GM21515 (cell line): ENCODE data around the gene RHBDD3.

Experiments
- ATAC-seq: cut with Tn5 transposase; IDR thresholded peaks from one replicate; pipeline ENCODE4 v1.9.1; 2021; ENCODE audit not compliant: unreplicated experiment

RHBDD3 gene

GRCh38 chr22:29269731-29270474 is 2.1 kb upstream of the RHBDD3 start:
- ATAC-seq: no peak

- ATAC-seq: no peak
Observed at GRCh38 chr22:29269230-29269604, 1.4 kb upstream of the RHBDD3 start.

GRCh38 chr22:29268511-29269229 is 889 bp upstream of the RHBDD3 start:
- ATAC-seq: peak; percentile 19

GRCh38 chr22:29267462-29267857 is 321 bp downstream of the RHBDD3 start:
- no peak for ATAC-seq

- ATAC-seq: no peak
Observed at GRCh38 chr22:29266564-29267461, 968 bp downstream of the RHBDD3 start.

GRCh38 chr22:29265929-29266328 is 1.9 kb downstream of the RHBDD3 start:
- no peak for ATAC-seq

- ATAC-seq: no peak
Observed at GRCh38 chr22:29265305-29265704, 2.5 kb downstream of the RHBDD3 start.

GRCh38 chr22:29263791-29264276 is 3.9 kb downstream of the RHBDD3 start:
- no peak for ATAC-seq

GRCh38 chr22:29260601-29261315 is 7.0 kb downstream of the RHBDD3 start:
- no peak for ATAC-seq

GRCh38 chr22:29260031-29260560 is 7.7 kb downstream of the RHBDD3 start:
- ATAC-seq: no peak

- ATAC-seq: no peak
Observed at GRCh38 chr22:29259253-29259899, 8.4 kb downstream of the RHBDD3 start.

- ATAC-seq: no peak
Observed at GRCh38 chr22:29258407-29259252, 9.2 kb downstream of the RHBDD3 start.

- no peak for ATAC-seq
Observed at GRCh38 chr22:29257751-29258181, 10.0 kb downstream of the RHBDD3 start.

GRCh38 chr22:29256606-29257325 is 11.0 kb downstream of the RHBDD3 start:
- ATAC-seq: no peak

- no peak for ATAC-seq
Observed at GRCh38 chr22:29255064-29255621, 12.6 kb downstream of the RHBDD3 start.

- no peak for ATAC-seq
Observed at GRCh38 chr22:29254286-29254660, 13.5 kb downstream of the RHBDD3 start.

- no peak for ATAC-seq
Observed at GRCh38 chr22:29253561-29254285, 14.1 kb downstream of the RHBDD3 start.
